Measurements from ENCODE around the gene ZNF74. TPM values are rescaled to one million over a fixed set of nuclear protein-coding genes. Genes with fewer than 3 reads are reported as not detected.
"Not testable (repeated sequence)": the region's sequence is repeated elsewhere in the genome, so short reads cannot be mapped to it uniquely, and the experiment has no call there.

ZNF74 gene
- total and polyA plus RNA-seq, 10 of the 15 experiments (the other 5 are each of a cell fraction or from before 2014, with no cell fraction given) = 0.37 to 9.3 (median 5.1) TPM

- TF ChIP-seq, protein P1, sequence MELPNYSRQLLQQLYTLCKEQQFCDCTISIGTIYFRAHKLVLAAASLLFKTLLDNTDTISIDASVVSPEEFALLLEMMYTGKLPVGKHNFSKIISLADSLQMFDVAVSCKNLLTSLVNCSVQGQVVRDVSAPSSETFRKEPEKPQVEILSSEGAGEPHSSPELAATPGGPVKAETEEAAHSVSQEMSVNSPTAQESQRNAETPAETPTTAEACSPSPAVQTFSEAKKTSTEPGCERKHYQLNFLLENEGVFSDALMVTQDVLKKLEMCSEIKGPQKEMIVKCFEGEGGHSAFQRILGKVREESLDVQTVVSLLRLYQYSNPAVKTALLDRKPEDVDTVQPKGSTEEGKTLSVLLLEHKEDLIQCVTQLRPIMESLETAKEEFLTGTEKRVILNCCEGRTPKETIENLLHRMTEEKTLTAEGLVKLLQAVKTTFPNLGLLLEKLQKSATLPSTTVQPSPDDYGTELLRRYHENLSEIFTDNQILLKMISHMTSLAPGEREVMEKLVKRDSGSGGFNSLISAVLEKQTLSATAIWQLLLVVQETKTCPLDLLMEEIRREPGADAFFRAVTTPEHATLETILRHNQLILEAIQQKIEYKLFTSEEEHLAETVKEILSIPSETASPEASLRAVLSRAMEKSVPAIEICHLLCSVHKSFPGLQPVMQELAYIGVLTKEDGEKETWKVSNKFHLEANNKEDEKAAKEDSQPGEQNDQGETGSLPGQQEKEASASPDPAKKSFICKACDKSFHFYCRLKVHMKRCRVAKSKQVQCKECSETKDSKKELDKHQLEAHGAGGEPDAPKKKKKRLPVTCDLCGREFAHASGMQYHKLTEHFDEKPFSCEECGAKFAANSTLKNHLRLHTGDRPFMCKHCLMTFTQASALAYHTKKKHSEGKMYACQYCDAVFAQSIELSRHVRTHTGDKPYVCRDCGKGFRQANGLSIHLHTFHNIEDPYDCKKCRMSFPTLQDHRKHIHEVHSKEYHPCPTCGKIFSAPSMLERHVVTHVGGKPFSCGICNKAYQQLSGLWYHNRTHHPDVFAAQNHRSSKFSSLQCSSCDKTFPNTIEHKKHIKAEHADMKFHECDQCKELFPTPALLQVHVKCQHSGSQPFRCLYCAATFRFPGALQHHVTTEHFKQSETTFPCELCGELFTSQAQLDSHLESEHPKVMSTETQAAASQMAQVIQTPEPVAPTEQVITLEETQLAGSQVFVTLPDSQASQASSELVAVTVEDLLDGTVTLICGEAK (IDR thresholded peaks at IDR 0.05; ENCODE audit: borderline replicate concordance) = peak; percentile 39; the same call in 1 of the 2 replicates
- peak; percentile 89 for TF ChIP-seq SIX5 (IDR thresholded peaks at IDR 0.05; ENCODE audit: low read depth, low read length, severe bottlenecking)
- TF ChIP-seq HCFC1 (IDR thresholded peaks at IDR 0.05; ENCODE audit: low read length) = peak; percentile 92
- no peak for TF ChIP-seq REST (IDR thresholded peaks at IDR 0.05; ENCODE audit: low read depth, low read length)
- TF ChIP-seq IKZF2 (IDR thresholded peaks at IDR 0.05) = peak in 1 of 2 experiments; percentile 13; a peak in 1 of 4 replicates
- peak; percentile 20 to 56; a peak in 2 of 3 replicates for TF ChIP-seq EGR1 (IDR thresholded peaks at IDR 0.05; ENCODE audit: borderline replicate concordance in 1 of 2, low read depth in 2 of 2, low read length in 2 of 2)
- peak; percentile 84 for TF ChIP-seq CREM (IDR thresholded peaks at IDR 0.05; ENCODE audit: low read depth)
- TF ChIP-seq POLR2A (IDR thresholded peaks at IDR 0.05; ENCODE audit: low read depth, low read length) = peak; percentile 88
- peak; percentile 69; the same call in 1 of the 2 replicates for TF ChIP-seq CBFB (IDR thresholded peaks at IDR 0.05; ENCODE audit: low read depth)
Observed at GRCh38 chr22:20393705-20394476, at the start of gene ZNF74 (continued).

DNA sequence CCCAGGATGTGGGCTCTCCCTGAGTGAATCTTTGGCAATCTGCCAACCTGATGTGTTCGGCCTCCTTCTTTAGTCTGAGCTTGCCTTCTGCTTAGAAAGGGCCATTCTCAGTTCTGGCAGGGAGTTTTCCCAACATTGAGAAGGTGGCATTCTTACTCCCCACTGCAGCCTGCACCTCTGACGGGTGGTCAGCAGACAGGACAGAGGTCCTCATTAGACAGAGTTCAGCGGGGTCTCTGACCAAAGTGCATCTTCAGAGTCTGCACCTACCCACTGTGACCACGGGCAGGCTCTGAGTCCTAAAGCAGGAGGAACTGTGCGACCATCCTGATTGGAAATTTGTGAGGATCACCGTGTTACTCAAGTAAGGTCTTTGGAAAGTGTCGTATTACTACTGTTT lies 47.4 kb upstream of the ZNF74 start:
- FAIRE-seq; H4K20me1 ChIP-seq (ENCODE audit: control insufficient read depth, insufficient read depth); POLR2A ChIA-PET; H3K9me3 ChIP-seq (replicated peaks; ENCODE audit: control insufficient read depth, insufficient read depth, low read length); BruUV-seq (replicated peaks); RAD21 ChIA-PET (ENCODE audit: unreplicated experiment); H2AFZ ChIP-seq (ENCODE audit: control insufficient read depth, low read depth, low read length); H3K4me2 ChIP-seq (ENCODE audit: control insufficient read depth, insufficient read depth); in situ Hi-C loops (cut with MboI); DNase-seq (ENCODE audit: low read depth, low spot score); SMC1A ChIA-PET (ENCODE audit: uncharacterized antibody, unreplicated experiment); H3K27ac ChIP-seq (ENCODE audit: control insufficient read depth, insufficient read depth); H3K4me1 ChIP-seq (ENCODE audit: control insufficient read depth, insufficient read depth, low read length); intact Hi-C loops (cut with micrococcal nuclease; ENCODE audit: unreplicated experiment); H3K4me3 ChIP-seq; H3K27me3 ChIP-seq (replicated peaks in 1 of 2; ENCODE audit: control insufficient read depth in 2 of 2, insufficient read depth in 2 of 2, low read length in 1 of 2); H3K9ac ChIP-seq (ENCODE audit: control insufficient read depth, insufficient read depth, low read length); ATAC-seq; CTCF ChIA-PET; H3K36me3 ChIP-seq (ENCODE audit: control insufficient read depth in 2 of 2, insufficient read depth in 2 of 2, low read length in 1 of 2); H3K79me2 ChIP-seq (ENCODE audit: control insufficient read depth, insufficient read depth, low read length): not testable (repeated sequence)
- WGBS (ENCODE audit: insufficient coverage, insufficient replicate concordance, low lambda C conversion rate, missing lambda C conversion rate) = 30% methylated on average over 3 of the region's 7 CpGs
